ENCODE measurements around the gene TCOF1.

The TCOF1 gene

DNA sequence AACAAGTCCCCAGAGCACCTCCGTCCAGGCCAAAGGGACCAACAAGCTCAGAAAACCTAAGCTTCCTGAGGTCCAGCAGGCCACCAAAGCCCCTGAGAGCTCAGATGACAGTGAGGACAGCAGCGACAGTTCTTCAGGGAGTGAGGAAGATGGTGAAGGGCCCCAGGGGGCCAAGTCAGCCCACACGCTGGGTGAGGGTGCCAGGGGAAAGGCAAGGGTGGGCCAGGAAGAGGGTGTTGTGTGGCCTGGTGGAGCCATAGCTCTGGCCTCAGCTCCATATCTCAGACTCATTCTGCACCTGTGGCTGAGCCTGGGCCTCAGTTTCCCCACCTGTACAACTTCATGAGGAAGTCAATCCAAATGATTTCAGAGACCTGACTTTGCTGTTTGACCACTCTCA lies 34.5 kb downstream of the TCOF1 start:
- WGBS, 2 experiments (ENCODE audit: insufficient coverage in 2 of 2) = 93 to 100% methylated on average over 3 of the region's 3 CpGs
- peaks cover 99% of the 10 kb centered on the region for H3K36me3 ChIP-seq (ENCODE audit: control insufficient read depth, insufficient read depth, low read length)
- H3K27ac ChIP-seq (ENCODE audit: low read depth, low read length, severe bottlenecking) = no peak overlapping the region
- no peak overlapping the region for H3K4me3 ChIP-seq (ENCODE audit: extremely low read depth, insufficient read depth, low read length, poor library complexity, severe bottlenecking)
- no peaks in the 10 kb centered on the region for H3K9me3 ChIP-seq (ENCODE audit: control insufficient read depth, low read length)
- H3K4me1 ChIP-seq (ENCODE audit: control insufficient read depth, insufficient read depth, low read length, poor library complexity, severe bottlenecking) = peaks cover 5% of the 10 kb centered on the region

DNA sequence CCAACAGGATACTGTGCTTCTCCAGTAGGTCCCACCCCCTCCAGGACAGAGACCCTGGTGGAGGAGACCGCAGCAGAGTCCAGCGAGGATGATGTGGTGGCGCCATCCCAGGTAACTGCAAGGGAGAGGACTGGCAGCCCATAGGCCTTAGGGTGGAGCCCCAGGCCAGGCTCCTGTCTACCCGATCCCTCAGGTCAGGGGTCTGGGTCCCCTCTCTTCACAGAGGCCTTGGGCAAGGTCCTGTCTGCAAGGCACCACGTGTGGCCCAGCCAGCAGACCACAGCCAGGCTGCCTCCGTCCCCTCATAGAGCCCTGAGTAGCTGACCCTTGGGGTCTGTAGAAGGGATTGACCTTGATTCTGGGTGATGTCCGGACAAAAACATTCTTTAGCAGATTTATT lies 35.2 kb downstream of the TCOF1 start:
- Histone ChIP-seq H3K4me3 (ENCODE audit: extremely low read depth, insufficient read depth, low read length, poor library complexity, severe bottlenecking) (no peak overlapping the region), H3K9me3 (ENCODE audit: control insufficient read depth, low read length) (no peaks in the 10 kb centered on the region), H3K4me1 (ENCODE audit: control insufficient read depth, insufficient read depth, low read length, poor library complexity, severe bottlenecking) (peaks cover 5% of the 10 kb centered on the region), H3K27ac (ENCODE audit: low read depth, low read length, severe bottlenecking) (no peak overlapping the region), H3K36me3 (ENCODE audit: control insufficient read depth, insufficient read depth, low read length) (peaks cover 99% of the 10 kb centered on the region)
- WGBS, 2 experiments (ENCODE audit: insufficient coverage in 2 of 2) = 98 to 100% methylated on average over 5 of the region's 7 CpGs

DNA sequence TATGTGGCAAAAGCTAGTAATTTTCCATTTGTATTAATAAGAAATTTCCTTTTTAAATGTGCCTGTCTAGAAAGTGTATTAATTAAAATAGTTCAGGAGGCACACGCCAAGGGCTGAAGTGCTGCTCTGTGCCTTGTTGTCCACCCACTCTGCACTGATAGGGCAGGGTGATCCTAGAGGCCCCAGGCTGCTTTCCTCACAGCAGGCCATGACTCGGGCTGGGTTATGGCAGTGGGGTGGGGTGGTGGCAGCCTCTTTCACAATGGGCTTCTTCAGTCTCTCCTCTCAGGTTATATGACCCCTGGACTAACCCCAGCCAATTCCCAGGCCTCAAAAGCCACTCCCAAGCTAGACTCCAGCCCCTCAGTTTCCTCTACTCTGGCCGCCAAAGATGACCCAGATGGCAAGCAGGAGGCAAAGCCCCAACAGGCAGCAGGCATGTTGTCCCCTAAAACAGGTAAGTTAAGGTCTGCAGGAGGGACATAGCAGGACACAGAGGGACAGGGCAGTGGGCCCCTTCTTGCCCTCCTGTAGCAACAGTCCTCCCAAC lies 35.7 kb downstream of the TCOF1 start:
- Histone ChIP-seq H3K4me3 (ENCODE audit: extremely low read depth, insufficient read depth, low read length, poor library complexity, severe bottlenecking) (no peak overlapping the region), H3K9me3 (ENCODE audit: control insufficient read depth, low read length) (no peaks in the 10 kb centered on the region), H3K36me3 (ENCODE audit: control insufficient read depth, insufficient read depth, low read length) (peaks cover 99% of the 10 kb centered on the region), H3K4me1 (ENCODE audit: control insufficient read depth, insufficient read depth, low read length, poor library complexity, severe bottlenecking) (peaks cover 5% of the 10 kb centered on the region), H3K27ac (ENCODE audit: low read depth, low read length, severe bottlenecking) (no peak overlapping the region)
- 80 to 94% methylated on average over 1 to 2 of the region's 3 CpGs for WGBS, 2 experiments (ENCODE audit: insufficient coverage in 2 of 2)

DNA sequence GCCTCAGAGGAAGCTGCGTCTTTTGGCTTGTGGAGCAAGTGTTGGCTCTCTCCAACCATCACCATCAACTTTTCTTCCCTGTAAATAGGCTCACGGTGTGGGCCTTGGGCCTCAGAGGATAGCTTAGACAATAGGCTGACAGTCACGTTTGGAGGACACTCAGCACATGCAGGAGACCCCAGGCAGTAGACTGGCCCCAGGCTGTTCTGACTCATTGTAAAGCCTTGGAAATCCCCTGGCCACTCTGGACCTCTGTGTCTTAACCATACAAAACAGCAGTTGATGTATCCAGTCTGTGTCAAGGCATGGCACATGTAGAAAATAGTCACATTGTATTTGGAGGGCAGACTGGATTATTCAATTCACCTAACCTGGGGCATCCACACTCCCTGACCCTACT lies 36.6 kb downstream of the TCOF1 start:
- H3K4me1 ChIP-seq (ENCODE audit: control insufficient read depth, insufficient read depth, low read length, poor library complexity, severe bottlenecking) = peaks cover 5% of the 10 kb centered on the region
- H3K4me3 ChIP-seq (ENCODE audit: extremely low read depth, insufficient read depth, low read length, poor library complexity, severe bottlenecking) = no peak overlapping the region
- H3K27ac ChIP-seq (ENCODE audit: low read depth, low read length, severe bottlenecking) = no peak overlapping the region
- no peaks in the 10 kb centered on the region for H3K9me3 ChIP-seq (ENCODE audit: control insufficient read depth, low read length)
- WGBS, 2 experiments (ENCODE audit: insufficient coverage in 2 of 2) = 86 to 90% methylated on average over 2 to 3 of the region's 3 CpGs
- H3K36me3 ChIP-seq (ENCODE audit: control insufficient read depth, insufficient read depth, low read length) = peaks cover 99% of the 10 kb centered on the region

DNA sequence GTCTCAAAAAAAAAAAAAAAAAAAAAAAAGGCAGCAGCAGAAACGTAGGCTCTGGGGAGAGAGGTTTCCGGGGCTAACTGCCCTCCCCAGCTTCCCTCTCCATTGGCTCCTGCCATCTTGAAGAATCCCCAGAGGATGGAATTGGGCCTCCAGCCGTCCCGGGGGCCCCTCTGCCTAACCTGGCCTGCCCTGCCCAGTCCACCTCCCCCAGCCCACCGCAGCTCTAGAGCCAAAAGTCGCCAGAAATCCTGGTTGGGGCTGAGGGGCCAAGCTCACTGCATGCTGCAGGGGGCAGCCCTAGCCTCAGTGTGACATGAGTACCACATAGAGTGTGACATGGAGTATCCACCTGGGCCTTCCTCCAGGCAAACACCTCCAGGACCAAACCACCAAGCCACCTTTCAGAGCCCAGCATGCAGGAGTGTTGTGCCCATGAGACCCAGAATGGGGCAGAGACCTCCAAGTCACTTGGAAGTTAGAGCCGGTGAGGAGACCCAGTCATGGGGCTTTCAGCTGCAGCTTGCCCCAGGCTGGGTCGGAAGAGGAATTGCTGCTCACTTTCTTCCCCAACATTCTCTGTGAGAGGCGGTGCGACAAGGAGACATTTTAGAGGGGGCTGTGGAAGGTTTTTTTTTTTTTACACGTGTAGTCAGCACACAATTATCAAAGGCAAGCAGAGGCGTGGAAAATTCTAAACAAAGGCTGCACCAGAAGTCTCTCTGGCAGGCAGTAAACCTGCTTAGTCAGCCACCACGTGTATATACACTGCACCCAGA lies 37.6 kb downstream of the TCOF1 start:
- H3K9me3 ChIP-seq (ENCODE audit: control insufficient read depth, low read length) = no peaks in the 10 kb centered on the region
- 89 to 94% methylated on average over 5 to 10 of the region's 13 CpGs for WGBS, 2 experiments (ENCODE audit: insufficient coverage in 2 of 2)
- H3K4me1 ChIP-seq (ENCODE audit: control insufficient read depth, insufficient read depth, low read length, poor library complexity, severe bottlenecking) = peaks cover 5% of the 10 kb centered on the region
- peaks cover 99% of the 10 kb centered on the region for H3K36me3 ChIP-seq (ENCODE audit: control insufficient read depth, insufficient read depth, low read length)
- no peak overlapping the region for H3K4me3 ChIP-seq (ENCODE audit: extremely low read depth, insufficient read depth, low read length, poor library complexity, severe bottlenecking)
- no peak overlapping the region for H3K27ac ChIP-seq (ENCODE audit: low read depth, low read length, severe bottlenecking)

DNA sequence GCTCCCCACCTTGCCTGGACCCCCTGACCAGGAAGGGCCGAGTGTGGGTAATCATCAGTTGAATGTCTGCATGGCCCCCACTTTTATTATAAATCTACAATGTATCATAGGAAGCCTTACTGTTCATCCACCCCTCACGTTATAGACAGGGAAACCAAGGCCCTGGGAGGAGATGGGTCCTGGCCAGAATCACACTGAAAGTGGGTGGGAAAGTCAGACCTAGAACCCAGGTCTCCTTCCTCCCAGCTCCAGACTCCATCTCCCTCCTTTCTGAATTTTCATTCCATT lies 38.1 kb downstream of the TCOF1 start:
- H3K4me3 ChIP-seq (ENCODE audit: extremely low read depth, insufficient read depth, low read length, poor library complexity, severe bottlenecking) = no peak overlapping the region

DNA sequence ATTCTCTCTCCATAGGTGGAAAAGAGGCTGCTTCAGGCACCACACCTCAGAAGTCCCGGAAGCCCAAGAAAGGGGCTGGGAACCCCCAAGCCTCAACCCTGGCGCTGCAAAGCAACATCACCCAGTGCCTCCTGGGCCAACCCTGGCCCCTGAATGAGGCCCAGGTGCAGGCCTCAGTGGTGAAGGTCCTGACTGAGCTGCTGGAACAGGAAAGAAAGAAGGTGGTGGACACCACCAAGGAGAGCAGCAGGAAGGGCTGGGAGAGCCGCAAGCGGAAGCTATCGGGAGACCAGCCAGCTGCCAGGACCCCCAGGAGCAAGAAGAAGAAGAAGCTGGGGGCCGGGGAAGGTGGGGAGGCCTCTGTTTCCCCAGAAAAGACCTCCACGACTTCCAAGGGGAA lies 38.8 kb downstream of the TCOF1 start:
- no peaks in the 10 kb centered on the region for H3K9me3 ChIP-seq (ENCODE audit: control insufficient read depth, low read length)
- H3K4me3 ChIP-seq (ENCODE audit: extremely low read depth, insufficient read depth, low read length, poor library complexity, severe bottlenecking) = no peak overlapping the region
- H3K36me3 ChIP-seq (ENCODE audit: control insufficient read depth, insufficient read depth, low read length) = peaks cover 99% of the 10 kb centered on the region
- peaks cover 5% of the 10 kb centered on the region for H3K4me1 ChIP-seq (ENCODE audit: control insufficient read depth, insufficient read depth, low read length, poor library complexity, severe bottlenecking)
- WGBS, 2 experiments (ENCODE audit: insufficient coverage in 2 of 2) = 96 to 100% methylated on average over 4 to 7 of the region's 7 CpGs
- no peak overlapping the region for H3K27ac ChIP-seq (ENCODE audit: low read depth, low read length, severe bottlenecking)

More for the DNA sequence above, 38.1 kb downstream of the TCOF1 start:
- H3K4me1 ChIP-seq (ENCODE audit: control insufficient read depth, insufficient read depth, low read length, poor library complexity, severe bottlenecking) = peaks cover 5% of the 10 kb centered on the region
- peaks cover 99% of the 10 kb centered on the region for H3K36me3 ChIP-seq (ENCODE audit: control insufficient read depth, insufficient read depth, low read length)
- no peaks in the 10 kb centered on the region for H3K9me3 ChIP-seq (ENCODE audit: control insufficient read depth, low read length)
- H3K27ac ChIP-seq (ENCODE audit: low read depth, low read length, severe bottlenecking) = no peak overlapping the region
- WGBS, 2 experiments (ENCODE audit: insufficient coverage in 2 of 2) = 100% methylated on average over 1 of the region's 2 CpGs; no CpG with 5 or more reads in 1 of the 2 experiments

DNA sequence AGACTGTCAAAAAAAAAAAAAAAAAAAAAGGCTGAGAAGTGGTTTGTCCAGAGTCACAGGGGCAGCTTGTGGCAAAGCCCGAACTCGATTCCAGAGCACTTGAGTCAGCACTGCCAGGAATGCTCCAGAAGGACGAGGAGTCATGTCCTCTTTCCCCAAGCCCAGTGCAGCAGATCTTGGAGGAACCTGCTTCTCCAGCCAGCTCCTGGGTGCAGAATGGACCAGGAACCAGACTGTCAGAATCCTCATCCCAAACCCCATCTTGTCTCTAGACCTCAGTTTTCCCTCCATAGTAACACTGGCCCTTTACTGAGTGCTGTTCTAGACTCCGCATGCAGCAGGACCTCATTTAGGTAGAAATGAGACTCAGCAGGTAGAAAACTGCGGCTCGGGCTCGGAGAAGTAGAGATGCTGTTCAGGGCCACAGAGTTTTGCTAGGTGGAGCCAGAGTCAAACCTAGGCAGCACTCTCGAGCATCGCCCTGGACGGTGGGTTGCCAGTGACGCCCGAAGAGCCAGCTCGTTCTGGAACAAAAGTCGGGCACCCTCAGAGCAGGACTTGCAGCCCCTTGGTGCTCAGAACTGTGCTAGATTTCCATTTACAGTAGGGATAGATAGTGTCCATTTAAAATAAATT lies 39.8 kb downstream of the TCOF1 start:
- WGBS, 2 experiments (ENCODE audit: insufficient coverage in 2 of 2) = 93% methylated on average over 13 to 14 of the region's 14 CpGs
- Histone ChIP-seq H3K36me3 (ENCODE audit: control insufficient read depth, insufficient read depth, low read length) (peaks cover 92% of the 10 kb centered on the region), H3K9me3 (ENCODE audit: control insufficient read depth, low read length) (no peaks in the 10 kb centered on the region)

DNA sequence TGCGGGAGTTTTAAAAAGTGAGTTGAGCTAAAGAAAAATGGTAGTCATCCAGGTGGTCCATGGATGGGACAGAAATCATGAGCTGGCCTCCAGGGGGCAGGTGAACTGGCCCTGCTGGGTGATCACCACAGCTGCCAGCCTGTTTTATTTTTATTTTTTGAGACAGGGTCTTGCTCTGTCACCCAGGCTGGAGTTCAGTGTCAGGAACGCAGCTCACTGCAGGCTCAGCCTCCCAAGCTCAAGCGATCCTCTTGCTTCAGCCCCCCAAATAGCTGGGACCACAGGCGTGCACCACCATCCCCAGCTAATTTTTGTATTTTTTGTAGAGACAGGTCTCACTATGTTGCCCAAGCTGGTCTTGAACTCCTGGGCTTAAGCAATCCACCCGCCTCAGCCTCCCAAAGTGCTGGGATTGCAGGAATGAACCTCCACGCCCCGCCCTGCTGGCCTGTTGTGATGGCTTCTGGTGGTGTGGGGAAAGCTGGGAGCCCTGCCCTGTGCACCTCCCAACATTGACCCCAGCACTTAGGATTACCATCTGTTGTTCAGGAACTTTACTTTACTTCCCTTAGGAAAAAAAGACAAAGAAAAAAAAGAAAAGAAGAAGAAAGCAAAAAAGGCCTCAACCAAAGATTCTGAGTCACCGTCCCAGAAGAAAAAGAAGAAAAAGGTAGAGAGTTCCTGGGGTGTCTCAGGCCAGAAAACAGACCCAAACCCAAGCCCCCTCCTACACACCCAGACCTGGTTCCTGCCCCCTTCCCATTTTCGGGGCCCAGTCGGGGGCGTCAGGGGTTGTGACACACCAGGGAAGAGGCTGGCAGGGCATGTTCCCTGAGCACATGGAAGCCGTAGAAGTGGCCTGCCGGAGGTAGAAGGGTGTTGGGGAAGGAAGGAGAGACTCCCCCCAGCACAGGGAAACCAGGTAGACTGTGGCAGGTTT lies 40.6 kb downstream of the TCOF1 start:
- peaks cover 89% of the 10 kb centered on the region for H3K36me3 ChIP-seq (ENCODE audit: control insufficient read depth, insufficient read depth, low read length)
- WGBS, 2 experiments (ENCODE audit: insufficient coverage in 2 of 2) = 93 to 100% methylated on average over 5 to 9 of the region's 13 CpGs

More for the DNA sequence above, 39.8 kb downstream of the TCOF1 start:
- Histone ChIP-seq H3K27ac (ENCODE audit: low read depth, low read length, severe bottlenecking) (no peak overlapping the region), H3K4me3 (ENCODE audit: extremely low read depth, insufficient read depth, low read length, poor library complexity, severe bottlenecking) (no peak overlapping the region), H3K4me1 (ENCODE audit: control insufficient read depth, insufficient read depth, low read length, poor library complexity, severe bottlenecking) (peaks cover 5% of the 10 kb centered on the region)

DNA sequence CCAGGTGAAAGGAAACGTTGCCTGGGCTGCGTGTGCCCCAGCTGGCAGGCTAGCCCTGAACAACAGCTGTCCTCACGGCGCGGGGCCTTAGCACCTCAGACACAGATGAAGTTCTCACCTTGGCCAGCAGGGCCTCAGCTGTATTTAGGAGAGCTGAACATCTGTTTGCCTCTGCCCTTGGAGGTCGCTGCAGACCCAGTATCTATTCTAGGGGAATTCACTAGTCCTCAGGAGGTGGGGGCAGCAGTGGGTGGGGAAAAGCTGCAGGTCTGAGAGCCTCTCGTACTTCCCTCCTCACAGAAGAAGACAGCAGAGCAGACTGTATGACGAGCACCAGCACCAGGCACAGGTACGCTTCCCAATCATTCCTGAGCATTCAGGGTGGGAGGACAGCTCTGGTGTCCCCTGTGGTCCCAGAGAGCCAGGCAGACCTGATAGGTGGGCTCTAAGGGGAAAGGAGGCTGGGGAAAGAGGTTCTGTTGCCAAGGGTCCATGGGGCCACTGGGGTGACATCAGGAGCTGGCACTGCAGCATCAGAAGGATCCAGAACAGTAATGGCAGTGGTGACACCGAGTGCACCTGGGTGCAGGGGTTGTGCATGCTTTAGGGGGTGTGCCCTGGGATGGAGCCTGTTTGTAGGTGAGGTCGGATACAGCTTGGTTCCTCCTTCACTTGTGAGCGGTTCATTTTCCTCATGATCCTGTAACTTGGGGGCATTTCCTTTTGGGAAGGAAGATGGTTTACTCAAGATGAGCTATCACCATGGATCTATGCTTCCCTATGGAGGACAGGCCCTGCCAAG lies 41.4 kb downstream of the TCOF1 start:
- 88 to 91% methylated on average over 10 to 11 of the region's 12 CpGs for WGBS, 2 experiments (ENCODE audit: insufficient coverage in 2 of 2)
- Histone ChIP-seq H3K4me1 (ENCODE audit: control insufficient read depth, insufficient read depth, low read length, poor library complexity, severe bottlenecking) (peaks cover 2% of the 10 kb centered on the region), H3K27ac (ENCODE audit: low read depth, low read length, severe bottlenecking) (no peak overlapping the region), H3K36me3 (ENCODE audit: control insufficient read depth, insufficient read depth, low read length) (peaks cover 86% of the 10 kb centered on the region), H3K9me3 (ENCODE audit: control insufficient read depth, low read length) (no peaks in the 10 kb centered on the region), H3K4me3 (ENCODE audit: extremely low read depth, insufficient read depth, low read length, poor library complexity, severe bottlenecking) (no peak overlapping the region)

More for the DNA sequence above, 40.6 kb downstream of the TCOF1 start:
- H3K9me3 ChIP-seq (ENCODE audit: control insufficient read depth, low read length) = no peaks in the 10 kb centered on the region
- no peak overlapping the region for H3K4me3 ChIP-seq (ENCODE audit: extremely low read depth, insufficient read depth, low read length, poor library complexity, severe bottlenecking)
- peaks cover 5% of the 10 kb centered on the region for H3K4me1 ChIP-seq (ENCODE audit: control insufficient read depth, insufficient read depth, low read length, poor library complexity, severe bottlenecking)
- no peak overlapping the region for H3K27ac ChIP-seq (ENCODE audit: low read depth, low read length, severe bottlenecking)

Data from mesodermal cell (in vitro differentiated cells).